Loucy (cell line): ENCODE data around the gene DTWD1.
"Not testable (repeated sequence)": the region's sequence is repeated elsewhere in the genome, so short reads cannot be mapped to it uniquely, and the experiment has no call there.

Source experiments
- H2AFZ ChIP-seq: fragments of 200-600 bp; sonication (generic); 2 replicates; pipeline ENCODE4 v1.6.0; 2016; ENCODE audit warnings: antibody characterized with exemption, mild to moderate bottlenecking, low read length, moderate library complexity
- H3F3A ChIP-seq: fragments of 200-600 bp; 2 replicates; pipeline ENCODE4 v1.6.0; 2016; ENCODE audit warnings: antibody characterized with exemption, low read depth, mild to moderate bottlenecking
- H3K27me3 ChIP-seq: fragments of 200-600 bp; sonication (generic); 2 replicates; pipeline ENCODE4 v1.6.1; 2014; ENCODE audit warnings: low read length, mild to moderate bottlenecking; ENCODE audit not compliant: insufficient read depth, poor library complexity, severe bottlenecking
- H3K36me3 ChIP-seq: fragments of 200-600 bp; sonication (generic); 2 replicates; pipeline ENCODE4 v1.6.1; 2016; ENCODE audit warnings: low read length; ENCODE audit not compliant: insufficient read depth
- H3K4me1 ChIP-seq: fragments of 200-600 bp; sonication (generic); 2 replicates; pipeline ENCODE4 v1.5.1; 2014; ENCODE audit warnings: low read length, mild to moderate bottlenecking; ENCODE audit not compliant: insufficient read depth, poor library complexity, severe bottlenecking
- H3K4me2 ChIP-seq: fragments of 200-600 bp; sonication (generic); 2 replicates; pipeline ENCODE4 v1.6.0; 2014; ENCODE audit warnings: antibody characterized with exemption, low read length, low read depth, mild to moderate bottlenecking; ENCODE audit not compliant: poor library complexity, severe bottlenecking
- H3K4me3 ChIP-seq: fragments of 200-600 bp; sonication (generic); 2 replicates; pipeline ENCODE4 v1.5.1; 2014; ENCODE audit warnings: low read length, mild to moderate bottlenecking, mixed read lengths; ENCODE audit not compliant: poor library complexity, severe bottlenecking
- H3K79me2 ChIP-seq: fragments of 200-600 bp; sonication (generic); 2 replicates; pipeline ENCODE4 v1.6.1; 2014; ENCODE audit warnings: low read length; ENCODE audit not compliant: insufficient read depth
- H3K9ac ChIP-seq: fragments of 200-600 bp; sonication (generic); 2 replicates; pipeline ENCODE4 v1.6.0; 2014; ENCODE audit warnings: mild to moderate bottlenecking, low read depth, low read length, moderate library complexity; ENCODE audit not compliant: poor library complexity, severe bottlenecking
- H3K9me2 ChIP-seq: fragments of 200-600 bp; sonication (generic); replicated peaks from 2 replicates; pipeline ENCODE4 v1.6.1; 2016; ENCODE audit warnings: low read depth, low read length, mixed read lengths
- H3K9me3 ChIP-seq: fragments of 200-600 bp; sonication (generic); 2 replicates; pipeline ENCODE4 v1.6.1; 2014; ENCODE audit warnings: mild to moderate bottlenecking, antibody characterized with exemption, low read length, low read depth; ENCODE audit not compliant: insufficient read depth
- H4K20me1 ChIP-seq: fragments of 200-600 bp; sonication (generic); 2 replicates; pipeline ENCODE4 v1.6.0; 2014; ENCODE audit warnings: antibody characterized with exemption, low read length, mild to moderate bottlenecking; ENCODE audit not compliant: insufficient read depth, poor library complexity, severe bottlenecking
- CTCF ChIP-seq: fragments of 200-600 bp; sonication (generic); conservative IDR thresholded peaks from 2 replicates; pipeline ENCODE4 v1.5.1; 2014; ENCODE audit warnings: mild to moderate bottlenecking, antibody characterized with exemption, low read length
- EZH2phosphoT487 ChIP-seq: fragments of 200-600 bp; IDR thresholded peaks from 2 replicates; pipeline ENCODE4 v1.6.1; 2018; ENCODE audit warnings: antibody characterized with exemption, mild to moderate bottlenecking, moderate library complexity, borderline replicate concordance

Gene DTWD1

GRCh38 chr15:49610157-49610918, 10.5 kb upstream of the DTWD1 start:
- Histone ChIP-seq H3K4me2 (no peak overlapping the region), H3K4me1 (no peaks in the 10 kb centered on the region), H4K20me1 (no peaks in the 10 kb centered on the region), H3K36me3 (no peaks in the 10 kb centered on the region), H2AFZ (no peak overlapping the region), H3K79me2 (no peaks in the 10 kb centered on the region), H3K9me3 (peaks cover 5% of the 10 kb centered on the region; the same call in 1 of the 2 replicates), H3K4me3 (no peak overlapping the region), H3F3A (no peaks in the 10 kb centered on the region), H3K9ac (no peak overlapping the region), H3K9me2 (no peaks in the 10 kb centered on the region), H3K27me3 (no peaks in the 10 kb centered on the region)
- TF ChIP-seq CTCF = no peak
- no peak for TF ChIP-seq EZH2phosphoT487

GRCh38 chr15:49612240-49612639, 8.6 kb upstream of the DTWD1 start:
- not testable (repeated sequence) for H3K9me2 ChIP-seq, H3K9me3 ChIP-seq, H4K20me1 ChIP-seq, H3F3A ChIP-seq, H2AFZ ChIP-seq, H3K27me3 ChIP-seq, H3K9ac ChIP-seq, H3K4me1 ChIP-seq, H3K79me2 ChIP-seq, H3K36me3 ChIP-seq, H3K4me3 ChIP-seq, H3K4me2 ChIP-seq

- Histone ChIP-seq H4K20me1 (no peaks in the 10 kb centered on the region), H3K9me3 (peaks cover 5% of the 10 kb centered on the region; the same call in 1 of the 2 replicates), H3K9me2 (no peaks in the 10 kb centered on the region), H3K4me2 (peak overlapping the region; percentile 81), H3K79me2 (peaks cover 33% of the 10 kb centered on the region), H3K4me3 (peak overlapping the region; percentile 89), H2AFZ (no peak overlapping the region), H3K27me3 (no peaks in the 10 kb centered on the region), H3F3A (no peaks in the 10 kb centered on the region), H3K4me1 (peaks cover 37% of the 10 kb centered on the region), H3K36me3 (no peaks in the 10 kb centered on the region), H3K9ac (no peak overlapping the region)
- TF ChIP-seq EZH2phosphoT487 = no peak
- no peak for TF ChIP-seq CTCF
Observed at GRCh38 chr15:49619226-49619625, 1.6 kb upstream of the DTWD1 start.

GRCh38 chr15:49620199-49620598, 649 bp upstream of the DTWD1 start:
- Histone ChIP-seq H3K9ac (peak overlapping the region; percentile 83), H3K4me2 (peak overlapping the region; percentile 81), H3K4me1 (peaks cover 43% of the 10 kb centered on the region), H2AFZ (peak overlapping the region; percentile 98), H3K4me3 (peak overlapping the region; percentile 89), H3K27me3 (no peaks in the 10 kb centered on the region), H4K20me1 (no peaks in the 10 kb centered on the region), H3K36me3 (no peaks in the 10 kb centered on the region), H3F3A (no peaks in the 10 kb centered on the region), H3K9me3 (no peaks in the 10 kb centered on the region), H3K79me2 (peaks cover 33% of the 10 kb centered on the region), H3K9me2 (no peaks in the 10 kb centered on the region)
- TF ChIP-seq EZH2phosphoT487 (no peak), CTCF (no peak)
